ENCODE data around the gene CCDC32. TPM values are rescaled to one million over a fixed set of nuclear protein-coding genes. Genes with fewer than 3 reads are reported as not detected.

Gene CCDC32
- total RNA-seq, 1 donor from 2014 or later, result 24.8 TPM

DNA sequence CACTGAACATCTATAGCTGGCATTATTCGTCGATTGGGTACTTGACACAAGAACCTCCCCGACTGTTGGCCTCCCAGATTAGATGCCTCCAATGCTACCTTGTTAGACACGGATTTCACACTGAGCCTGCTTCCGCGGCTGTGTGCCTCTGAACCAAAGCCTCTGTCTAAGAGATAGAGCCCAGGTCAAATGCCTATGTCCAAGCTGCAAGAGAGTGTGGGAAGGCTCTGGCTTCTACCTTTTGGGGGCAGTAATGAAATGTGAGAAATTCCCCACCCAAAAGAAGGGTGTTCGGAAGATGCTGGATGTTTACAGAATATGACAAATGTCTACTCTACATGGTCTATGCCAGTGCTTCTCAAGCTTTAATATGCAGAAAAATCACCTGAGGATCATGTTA lies 2.3 kb upstream of the CCDC32 start:
- intact Hi-C loops (cut with DNase I), result no loop called here
- H3K4me3 ChIP-seq, result no peak overlapping the region
- H3K9me3 ChIP-seq, result no peaks in the 10 kb centered on the region
- peaks cover 15% of the 10 kb centered on the region for H3K36me3 ChIP-seq
- no peak for ATAC-seq
- H3K27me3 ChIP-seq (ENCODE audit: low read depth), result no peaks in the 10 kb centered on the region
- no peak for DNase-seq
- H3K4me1 ChIP-seq, result peaks cover 32% of the 10 kb centered on the region
- no peak overlapping the region for H3K27ac ChIP-seq
- TF ChIP-seq, protein P1, sequence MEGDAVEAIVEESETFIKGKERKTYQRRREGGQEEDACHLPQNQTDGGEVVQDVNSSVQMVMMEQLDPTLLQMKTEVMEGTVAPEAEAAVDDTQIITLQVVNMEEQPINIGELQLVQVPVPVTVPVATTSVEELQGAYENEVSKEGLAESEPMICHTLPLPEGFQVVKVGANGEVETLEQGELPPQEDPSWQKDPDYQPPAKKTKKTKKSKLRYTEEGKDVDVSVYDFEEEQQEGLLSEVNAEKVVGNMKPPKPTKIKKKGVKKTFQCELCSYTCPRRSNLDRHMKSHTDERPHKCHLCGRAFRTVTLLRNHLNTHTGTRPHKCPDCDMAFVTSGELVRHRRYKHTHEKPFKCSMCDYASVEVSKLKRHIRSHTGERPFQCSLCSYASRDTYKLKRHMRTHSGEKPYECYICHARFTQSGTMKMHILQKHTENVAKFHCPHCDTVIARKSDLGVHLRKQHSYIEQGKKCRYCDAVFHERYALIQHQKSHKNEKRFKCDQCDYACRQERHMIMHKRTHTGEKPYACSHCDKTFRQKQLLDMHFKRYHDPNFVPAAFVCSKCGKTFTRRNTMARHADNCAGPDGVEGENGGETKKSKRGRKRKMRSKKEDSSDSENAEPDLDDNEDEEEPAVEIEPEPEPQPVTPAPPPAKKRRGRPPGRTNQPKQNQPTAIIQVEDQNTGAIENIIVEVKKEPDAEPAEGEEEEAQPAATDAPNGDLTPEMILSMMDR (IDR thresholded peaks at IDR 0.05), result no peak

- H3K9me3 ChIP-seq, result no peaks in the 10 kb centered on the region
- peaks cover 10% of the 10 kb centered on the region for H3K36me3 ChIP-seq
- peak overlapping the region; percentile 94 for H3K4me3 ChIP-seq
- peaks cover 29% of the 10 kb centered on the region for H3K4me1 ChIP-seq
- H3K27me3 ChIP-seq (ENCODE audit: low read depth), result no peaks in the 10 kb centered on the region
- ATAC-seq, result no peak
- peak overlapping the region; percentile 96 for H3K27ac ChIP-seq
- TF ChIP-seq, protein P1 (IDR thresholded peaks at IDR 0.05), result no peak
- intact Hi-C loops (cut with DNase I), result no loop called here
- no peak for DNase-seq
Measured at GRCh38 chr15:40565333-40566238, 744 bp upstream of the CCDC32 start.

GRCh38 chr15:40563426-40563825 lies 1.4 kb downstream of the CCDC32 start:
- H3K36me3 ChIP-seq, result peaks cover 10% of the 10 kb centered on the region
- intact Hi-C loops (cut with DNase I), result no loop called here
- DNase-seq (no peak), ATAC-seq (no peak)
- TF ChIP-seq, protein P1 (IDR thresholded peaks at IDR 0.05), result no peak
- H3K27me3 ChIP-seq (ENCODE audit: low read depth), result no peaks in the 10 kb centered on the region
- H3K9me3 ChIP-seq, result no peaks in the 10 kb centered on the region
- no peak overlapping the region for H3K27ac ChIP-seq
- no peak overlapping the region for H3K4me3 ChIP-seq
- H3K4me1 ChIP-seq, result peaks cover 14% of the 10 kb centered on the region

DNA sequence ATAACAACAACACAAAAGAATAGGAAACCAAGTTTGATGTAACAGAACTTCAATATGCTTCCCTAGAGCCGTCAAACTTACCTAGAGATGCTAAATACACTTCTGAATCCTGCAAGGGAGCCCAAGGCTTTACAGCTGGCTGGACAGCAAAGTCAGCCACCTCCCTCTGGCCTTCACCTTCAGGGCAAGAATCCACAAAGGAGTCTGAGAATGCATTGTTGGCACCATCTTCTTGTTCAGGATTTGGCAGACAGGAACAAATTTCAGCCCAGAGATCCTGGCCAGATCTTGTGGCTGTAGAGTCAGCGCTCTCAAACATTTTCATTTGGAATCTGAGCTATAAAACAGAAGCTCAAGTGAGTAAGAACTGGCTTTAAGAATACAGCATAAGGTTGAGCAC lies 2.2 kb downstream of the CCDC32 start:
- TF ChIP-seq, protein P1 (IDR thresholded peaks at IDR 0.05), result no peak
- intact Hi-C loops (cut with DNase I), result no loop called here
- Histone ChIP-seq H3K4me1 (peaks cover 13% of the 10 kb centered on the region), H3K36me3 (peaks cover 10% of the 10 kb centered on the region), H3K4me3 (no peak overlapping the region), H3K9me3 (no peaks in the 10 kb centered on the region), H3K27ac (no peak overlapping the region), H3K27me3 (ENCODE audit: low read depth) (no peaks in the 10 kb centered on the region)
- DNase-seq (no peak), ATAC-seq (no peak)

DNA sequence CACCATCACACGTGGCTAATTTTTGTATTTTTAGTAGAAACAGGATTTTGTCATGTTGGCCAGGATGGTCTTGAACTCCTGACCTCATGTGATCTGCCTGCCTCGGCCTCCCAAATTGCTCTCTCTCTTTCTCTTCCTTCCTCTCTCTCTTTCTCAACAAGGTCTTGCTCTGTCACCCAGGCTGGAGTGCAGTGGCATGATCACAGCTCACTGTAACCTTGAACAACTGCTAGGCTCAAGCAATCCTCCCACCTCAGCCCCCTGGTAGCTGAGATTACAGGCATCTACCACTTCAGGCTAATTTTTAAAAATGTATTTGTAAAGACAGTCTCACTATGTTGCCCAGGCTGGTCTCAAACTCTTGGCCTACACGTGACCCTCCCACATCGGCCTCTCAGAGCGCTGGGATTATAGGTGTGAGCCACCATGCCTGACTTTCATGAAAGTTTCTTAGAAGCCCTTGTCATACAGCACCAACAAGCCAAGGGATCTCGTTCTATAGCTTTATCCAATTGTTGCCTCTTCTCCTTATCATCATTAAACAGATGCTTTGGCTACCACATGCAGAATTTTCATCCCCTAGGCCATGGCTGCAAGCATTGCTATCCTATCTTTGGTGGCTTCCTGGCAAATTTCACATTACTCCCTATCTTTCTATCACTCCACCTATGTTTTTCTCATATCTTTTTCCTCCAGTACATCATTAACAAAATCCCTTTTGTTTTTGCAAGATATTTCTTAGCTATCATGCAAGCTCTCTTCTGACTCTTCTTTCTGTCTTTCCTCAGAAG lies 5.7 kb downstream of the CCDC32 start:
- Histone ChIP-seq H3K36me3 (peaks cover 32% of the 10 kb centered on the region), H3K27me3 (ENCODE audit: low read depth) (no peaks in the 10 kb centered on the region), H3K4me3 (no peak overlapping the region), H3K4me1 (peaks cover 12% of the 10 kb centered on the region), H3K9me3 (no peaks in the 10 kb centered on the region), H3K27ac (no peak overlapping the region)
- intact Hi-C loops (cut with DNase I), result no loop called here
- DNase-seq, result no peak
- TF ChIP-seq, protein P1 (IDR thresholded peaks at IDR 0.05), result no peak
- no peak for ATAC-seq
